LNCaP clone FGC (cell line): ENCODE results near the gene CFAP77.

Experiments
- DNase-seq: peaks from one replicate; pipeline ENCODE4 v3.0.0-alpha.2; 2011; ENCODE audit warnings: low read depth
- H3K4me3 ChIP-seq: 2 replicates; pipeline ENCODE4 v1.5.1; 2011; ENCODE audit warnings: mild to moderate bottlenecking, low read depth, low read length, control low read depth
- TF ChIP-seq, protein P1 (sequence below): IDR thresholded peaks from 2 replicates; pipeline ENCODE4 v1.5.1; 2012; ENCODE audit warnings: mild to moderate bottlenecking; ENCODE audit not compliant: control insufficient read depth, insufficient read depth; ENCODE audit errors: extremely low read depth

The CFAP77 gene

DNA sequence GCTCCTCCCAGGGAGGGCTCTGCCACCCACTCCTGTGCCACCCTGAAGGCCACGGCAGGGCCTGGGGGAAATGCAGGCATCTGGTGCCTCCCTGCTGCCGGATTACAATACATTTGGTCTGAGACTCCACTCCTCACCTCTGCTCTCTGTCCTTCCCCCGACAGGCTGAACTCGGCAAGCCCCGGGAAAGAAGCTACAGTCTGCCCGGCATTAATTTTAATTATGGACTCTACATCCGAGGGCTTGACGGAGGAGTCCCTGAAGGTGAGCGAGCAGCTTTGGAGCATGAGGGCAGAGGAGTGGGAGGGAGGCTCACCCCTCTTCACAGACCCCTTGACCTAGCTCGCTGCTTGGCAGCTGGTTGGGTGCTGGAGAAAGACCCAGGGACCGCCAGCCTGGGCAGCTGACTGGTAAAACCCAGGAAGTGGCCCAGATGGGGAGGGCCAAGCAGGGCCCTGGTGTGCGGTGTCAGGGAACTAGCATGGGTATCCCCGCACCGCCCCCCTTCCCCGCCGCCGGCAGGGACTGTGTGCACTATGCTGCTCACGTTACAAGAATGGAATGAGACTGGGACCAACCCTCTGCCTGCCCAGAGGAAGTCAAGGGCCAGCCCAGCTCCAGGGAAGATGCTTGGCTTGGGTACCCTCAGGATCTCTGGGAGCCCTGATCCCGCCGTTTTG is 88.7 kb downstream of the CFAP77 start:
- TF ChIP-seq, protein P1, sequence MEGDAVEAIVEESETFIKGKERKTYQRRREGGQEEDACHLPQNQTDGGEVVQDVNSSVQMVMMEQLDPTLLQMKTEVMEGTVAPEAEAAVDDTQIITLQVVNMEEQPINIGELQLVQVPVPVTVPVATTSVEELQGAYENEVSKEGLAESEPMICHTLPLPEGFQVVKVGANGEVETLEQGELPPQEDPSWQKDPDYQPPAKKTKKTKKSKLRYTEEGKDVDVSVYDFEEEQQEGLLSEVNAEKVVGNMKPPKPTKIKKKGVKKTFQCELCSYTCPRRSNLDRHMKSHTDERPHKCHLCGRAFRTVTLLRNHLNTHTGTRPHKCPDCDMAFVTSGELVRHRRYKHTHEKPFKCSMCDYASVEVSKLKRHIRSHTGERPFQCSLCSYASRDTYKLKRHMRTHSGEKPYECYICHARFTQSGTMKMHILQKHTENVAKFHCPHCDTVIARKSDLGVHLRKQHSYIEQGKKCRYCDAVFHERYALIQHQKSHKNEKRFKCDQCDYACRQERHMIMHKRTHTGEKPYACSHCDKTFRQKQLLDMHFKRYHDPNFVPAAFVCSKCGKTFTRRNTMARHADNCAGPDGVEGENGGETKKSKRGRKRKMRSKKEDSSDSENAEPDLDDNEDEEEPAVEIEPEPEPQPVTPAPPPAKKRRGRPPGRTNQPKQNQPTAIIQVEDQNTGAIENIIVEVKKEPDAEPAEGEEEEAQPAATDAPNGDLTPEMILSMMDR, result no peak
- no peak overlapping the region for H3K4me3 ChIP-seq
- DNase-seq, result no peak

DNA sequence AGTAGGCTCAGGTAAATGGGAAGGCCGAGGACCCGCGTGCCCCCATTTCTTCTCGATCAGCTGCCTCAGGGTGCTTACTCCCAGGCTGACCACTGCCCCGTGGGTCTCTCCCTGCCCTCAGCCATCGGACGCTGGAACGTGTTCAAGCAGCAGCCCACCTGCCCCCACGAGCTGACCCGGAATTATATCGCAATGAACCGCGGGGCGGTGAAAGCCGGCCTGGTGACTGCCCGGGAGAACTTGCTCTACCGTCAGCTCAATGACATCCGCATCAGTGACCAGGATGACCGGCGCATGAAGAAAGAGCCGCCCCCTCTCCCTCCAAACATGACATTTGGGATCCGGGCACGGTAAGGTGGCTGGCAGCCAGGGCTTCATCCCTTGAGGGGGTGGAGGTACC is 89.2 kb downstream of the CFAP77 start:
- TF ChIP-seq, protein P1, result no peak
- H3K4me3 ChIP-seq, result no peak overlapping the region
- no peak for DNase-seq

DNA sequence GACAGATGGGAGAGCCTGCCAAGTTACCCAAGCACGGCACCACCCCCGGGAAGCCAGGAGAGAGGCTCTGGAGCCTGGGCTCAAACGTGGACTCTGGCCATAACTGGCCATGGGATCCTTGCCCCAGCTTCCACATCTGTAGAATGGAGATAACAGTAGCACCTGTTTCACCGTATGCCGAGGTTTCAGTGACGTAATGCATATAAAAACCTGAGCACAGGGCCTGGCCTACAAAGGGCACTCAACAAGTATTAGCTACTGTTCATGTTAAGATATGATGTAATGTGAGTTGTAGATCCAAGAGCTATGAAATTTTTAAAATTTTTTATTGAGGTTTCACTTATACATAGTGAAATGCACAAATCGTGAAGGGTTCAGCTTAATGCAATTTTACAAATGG is 90.2 kb downstream of the CFAP77 start:
- H3K4me3 ChIP-seq, result no peak overlapping the region
- TF ChIP-seq, protein P1, result no peak
- DNase-seq, result no peak

DNA sequence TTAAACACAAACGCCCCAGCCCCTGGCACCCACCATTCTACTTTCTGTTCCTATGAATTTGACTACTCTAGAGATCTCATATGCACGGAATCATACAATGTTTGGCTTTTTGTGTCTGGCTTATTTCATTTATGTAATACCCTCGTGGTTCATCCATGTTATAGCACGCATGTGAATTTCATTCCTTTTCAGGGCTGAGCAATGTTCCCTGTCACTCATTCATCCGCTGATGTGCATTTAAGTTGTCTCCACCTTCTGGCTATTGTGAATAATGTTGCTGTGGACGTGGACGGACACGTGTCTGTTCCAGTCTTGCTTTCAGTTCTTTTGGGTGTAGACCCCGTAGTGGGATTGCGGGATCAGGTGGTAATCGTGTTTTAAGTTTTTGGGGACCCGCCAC is 92.5 kb downstream of the CFAP77 start:
- TF ChIP-seq, protein P1, result no peak
- no peak overlapping the region for H3K4me3 ChIP-seq
- DNase-seq, result no peak

DNA sequence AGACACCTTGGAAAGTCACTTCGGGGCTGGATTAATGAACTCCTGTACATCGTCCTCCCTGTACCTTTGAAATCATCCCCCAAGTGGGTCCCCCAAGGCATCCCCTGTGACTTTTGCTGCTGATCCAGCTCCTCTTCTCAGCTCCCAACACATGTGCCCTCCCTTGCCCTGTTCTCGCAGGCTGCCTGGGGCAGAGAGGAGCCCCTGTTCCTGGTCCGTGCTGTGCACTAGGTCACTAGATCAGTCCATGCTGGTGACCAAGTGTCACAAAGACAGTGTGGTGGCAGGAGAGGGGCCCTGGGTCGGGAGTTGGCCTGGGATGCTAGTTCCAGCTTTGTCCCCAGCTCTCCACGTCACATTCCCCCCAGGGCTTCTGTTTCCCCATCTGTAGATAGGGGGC is 93.1 kb downstream of the CFAP77 start:
- no peak overlapping the region for H3K4me3 ChIP-seq
- TF ChIP-seq, protein P1, result no peak
- no peak for DNase-seq

DNA sequence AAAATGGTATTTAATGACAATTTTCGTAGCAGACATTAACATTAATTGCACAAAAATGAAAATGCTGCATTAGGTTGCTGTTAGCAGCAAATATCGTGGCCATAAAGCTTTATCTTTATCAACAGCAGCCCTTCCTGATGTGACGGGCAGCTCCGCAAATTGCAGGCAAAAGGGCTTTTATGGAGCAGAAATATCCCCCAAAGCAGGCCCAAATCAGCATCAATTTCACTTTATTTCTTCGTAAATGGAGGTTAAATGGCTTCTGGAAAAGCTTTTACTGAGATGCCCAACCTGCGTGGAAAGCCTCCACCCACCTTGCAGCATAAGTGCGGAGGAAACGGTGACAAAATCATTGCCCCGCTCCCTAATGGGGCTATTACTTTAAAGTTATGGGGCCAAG is 94.5 kb downstream of the CFAP77 start:
- TF ChIP-seq, protein P1, result no peak
- DNase-seq, result no peak
- H3K4me3 ChIP-seq, result no peak overlapping the region

DNA sequence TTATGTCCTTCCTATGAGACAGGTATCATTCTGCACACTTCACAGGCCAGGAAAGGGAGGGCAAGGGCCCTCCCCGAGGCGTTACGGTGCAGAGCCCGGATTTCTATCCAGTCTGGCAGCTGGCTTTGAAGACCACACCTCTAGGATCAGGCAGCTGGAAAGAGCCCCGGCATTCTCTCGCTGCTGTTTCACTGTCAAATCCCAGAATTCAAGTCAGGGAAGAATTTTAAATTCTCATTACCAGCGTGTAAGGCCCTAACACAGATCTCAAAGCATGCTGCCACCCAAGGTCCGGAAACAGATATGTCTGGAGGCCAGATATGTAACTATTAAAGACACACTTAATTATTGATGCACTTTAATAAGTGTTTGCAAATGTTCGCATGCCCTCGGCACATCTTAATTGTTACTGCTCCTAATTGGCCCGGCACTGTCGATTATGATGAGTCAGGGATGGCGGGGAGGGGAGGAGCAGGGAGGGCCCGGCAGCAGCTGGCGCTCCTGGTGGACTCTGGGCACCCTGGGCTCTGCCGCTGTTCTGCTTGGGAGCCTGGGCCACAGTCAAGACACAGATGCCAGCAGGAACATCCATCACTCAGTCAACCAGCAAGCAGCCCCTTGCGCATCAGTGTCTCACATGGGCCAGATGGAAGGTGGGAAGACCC is 96.1 kb downstream of the CFAP77 start:
- TF ChIP-seq, protein P1, result no peak
- no peak for DNase-seq

More for the DNA sequence above, 96.1 kb downstream of the CFAP77 start:
- H3K4me3 ChIP-seq, result no peak overlapping the region
